Small intestine (tissue), 7 donors: Measurements from ENCODE around the gene NIT2. TPM values are rescaled to one million over a fixed set of nuclear protein-coding genes. Genes with fewer than 3 reads are reported as not detected.

Source experiments
- DNase-seq, 2 donors: peaks; one replicate each; pipeline versions ENCODE4 v3.0.0 to v3.0.0-alpha.2; 2013
- FAIRE-seq: peaks from 2 replicates; lab custom pipeline; 2012; peaks lifted over from hg19 to GRCh38; lab: Jason Lieb, UNC
- H3K27ac ChIP-seq, 3 donors: one replicate each; pipeline ENCODE4 v1.5.1; 2013; ENCODE audit warnings: low read length in 2 of 3, mild to moderate bottlenecking in 2 of 3, control low read depth in 1 of 3, inconsistent platforms in 1 of 3, low read depth in 1 of 3, moderate library complexity in 1 of 3
- H3K27me3 ChIP-seq, 3 donors: one replicate each; pipeline ENCODE4 v1.6.1; 2013; ENCODE audit warnings: low read length in 3 of 3, inconsistent platforms in 1 of 3; ENCODE audit not compliant: control insufficient read depth in 3 of 3, insufficient read depth in 3 of 3
- H3K36me3 ChIP-seq, 3 donors: one replicate each; pipeline ENCODE4 v1.6.1; 2013; ENCODE audit warnings: low read length in 3 of 3, inconsistent platforms in 1 of 3, low read depth in 1 of 3, mild to moderate bottlenecking in 1 of 3, moderate library complexity in 1 of 3; ENCODE audit not compliant: control insufficient read depth in 3 of 3, insufficient read depth in 2 of 3
- H3K4me1 ChIP-seq, 3 donors: one replicate each; pipeline ENCODE4 v1.6.1; 2013; ENCODE audit warnings: low read length in 2 of 3, inconsistent platforms in 1 of 3, low read depth in 1 of 3, mild to moderate bottlenecking in 1 of 3, moderate library complexity in 1 of 3; ENCODE audit not compliant: control insufficient read depth in 3 of 3, insufficient read depth in 2 of 3
- H3K4me3 ChIP-seq, 3 donors: one replicate each; pipeline ENCODE4 v1.5.1; 2013; ENCODE audit warnings: low read length in 3 of 3, control low read depth in 1 of 3, inconsistent platforms in 1 of 3, low read depth in 1 of 3, mild to moderate bottlenecking in 1 of 3, moderate library complexity in 1 of 3
- H3K9me3 ChIP-seq, 2 donors: one replicate each; pipeline ENCODE4 v1.6.1; 2013; ENCODE audit warnings: low read depth in 1 of 2, low read length in 1 of 2; ENCODE audit not compliant: control insufficient read depth in 2 of 2, insufficient read depth in 1 of 2
- WGBS, 3 donors: extraction: QIAGEN DNeasy Blood & Tissue Kit; methylation state at CpG; one replicate each; pipeline ENCODE4 v1.1.7; 2013; 5-methylcytosine and 5-hydroxymethylcytosine counted together
- polyA plus RNA-seq, 4 donors: library from polyadenylated mRNA; stranded (reverse) in 3 of 4; unstranded in 1 of 4; fragments of 200-250 nt in 3 of 4; fragments of 120-200 nt in 1 of 4; gene quantifications; one replicate each; pipeline versions ENCODE4 v1.2.1 to v1.2.3, GENCODE V29; 2013
- donor health status: healthy with polysubstance abuse.
- donor health status: control.
- donor health status: control.
- donor health status: Bipolar disorder and iron deficiency.
- donor health status: healthy.

NIT2 gene
- polyA plus RNA-seq, 4 donors: 7.0 to 102 (median 16.1) TPM

DNA sequence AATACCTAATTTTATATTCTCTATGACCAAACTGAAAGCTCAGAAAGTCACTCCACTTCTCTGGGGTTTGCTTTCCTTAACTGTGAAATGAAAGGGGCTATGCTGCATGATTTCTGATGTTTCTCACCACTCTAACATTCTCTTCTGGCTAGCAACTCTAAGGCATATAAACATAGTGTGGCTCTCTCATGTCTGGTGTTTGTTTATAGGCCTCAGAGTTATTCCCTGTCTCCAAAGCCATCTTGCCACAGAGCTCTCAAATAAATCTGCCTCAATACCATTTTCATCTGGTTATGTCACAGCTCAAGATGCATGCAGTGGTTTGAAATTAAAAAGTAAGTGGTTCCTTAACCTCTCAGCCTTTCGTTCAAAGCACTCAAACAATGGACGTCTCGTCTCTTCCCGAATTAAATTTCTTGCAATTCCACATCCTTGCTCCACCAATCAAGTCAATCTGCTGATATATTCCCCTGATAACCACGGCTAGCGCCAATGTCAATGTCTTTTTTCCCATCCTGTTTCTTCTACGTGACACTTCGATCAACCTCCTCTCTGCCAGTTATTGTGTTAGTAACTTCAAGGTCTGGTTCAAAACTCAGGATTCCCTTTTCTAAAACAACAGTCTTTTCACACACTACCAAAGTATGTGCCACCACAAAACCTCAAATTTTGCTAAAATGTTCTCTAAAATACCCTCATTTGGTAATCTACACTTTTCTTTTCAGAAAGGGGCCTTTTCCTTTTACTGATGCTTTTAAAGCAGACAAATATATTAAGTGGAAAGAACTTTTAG lies 50.4 kb downstream of the NIT2 start:
- WGBS, 3 donors: 81 to 91% (median 91%) methylated on average over 8 of the region's 8 CpGs
- Histone ChIP-seq H3K9me3 (no peaks in the 10 kb centered on the region), H3K4me3 (no peak overlapping the region), H3K4me1 (peaks cover 0 to 7% (median 2%) of the 10 kb centered on the region in 3 donors), H3K36me3 (peaks cover 5 to 20% (median 14%) of the 10 kb centered on the region in 3 donors), H3K27me3 (no peaks in the 10 kb centered on the region), H3K27ac (peak overlapping the region in 1 of 3 donors; percentile 16)
- DNase-seq (no peak), FAIRE-seq (no peak)

DNA sequence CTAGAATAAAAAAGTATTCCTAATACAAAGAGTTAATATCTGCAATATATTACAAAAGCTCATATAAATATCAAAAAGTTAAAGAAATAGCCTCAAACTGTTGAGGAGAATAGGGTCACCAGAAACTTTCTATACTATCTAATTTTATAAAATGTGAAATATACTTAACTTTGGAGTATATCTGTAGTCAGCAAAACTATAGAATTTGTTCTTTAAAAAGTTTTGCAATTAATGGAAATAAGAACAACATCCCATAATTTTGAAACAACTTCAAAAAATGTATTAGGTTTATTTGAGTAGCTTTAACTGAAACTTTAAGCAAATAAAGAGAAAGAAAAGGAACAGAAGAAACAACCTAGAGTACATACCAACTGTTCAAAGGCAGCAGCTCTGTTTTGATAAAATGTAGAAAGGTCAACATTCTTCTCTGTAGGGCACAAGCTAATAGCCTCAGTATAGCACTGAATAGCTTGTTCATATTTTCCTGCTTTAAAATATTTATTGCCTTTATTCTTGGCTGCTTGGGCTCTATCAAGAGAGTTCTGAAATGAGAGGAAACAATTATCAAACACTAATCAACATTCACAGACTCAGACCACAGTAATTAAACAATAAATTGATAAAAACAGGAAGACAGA lies 52.0 kb downstream of the NIT2 start:
- Histone ChIP-seq H3K4me3 (no peak overlapping the region), H3K4me1 (peaks cover 0 to 7% (median 2%) of the 10 kb centered on the region in 3 donors), H3K36me3 (peaks cover 2 to 16% (median 13%) of the 10 kb centered on the region in 3 donors), H3K27ac (peak overlapping the region in 1 of 3 donors; percentile 36), H3K9me3 (no peaks in the 10 kb centered on the region), H3K27me3 (no peaks in the 10 kb centered on the region)
- DNase-seq: peak; percentile 44 to 58
- FAIRE-seq: peak; percentile 15

DNA sequence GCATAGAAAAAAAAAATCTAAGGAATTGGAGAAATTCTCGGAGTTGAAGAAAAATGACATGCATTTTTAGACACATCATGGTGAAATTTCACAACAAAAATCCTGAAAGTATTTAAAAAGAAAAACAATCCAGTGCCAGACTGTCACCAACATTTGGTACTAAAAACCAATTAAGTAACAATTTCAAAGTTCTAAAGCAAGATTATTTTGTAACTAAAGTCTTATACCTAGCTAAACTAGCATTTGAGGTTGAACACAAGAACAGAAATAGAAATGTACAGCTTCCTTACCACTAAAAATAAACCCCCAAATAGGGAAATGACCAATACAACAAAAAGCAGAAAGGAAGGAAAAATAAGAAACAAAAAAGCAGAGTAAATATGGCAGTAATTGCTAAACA lies 54.5 kb downstream of the NIT2 start:
- FAIRE-seq (no peak), DNase-seq (no peak)
- Histone ChIP-seq H3K4me3 (no peak overlapping the region), H3K9me3 (no peaks in the 10 kb centered on the region), H3K27ac (no peak overlapping the region), H3K4me1 (peaks cover 0 to 7% (median 2%) of the 10 kb centered on the region in 3 donors), H3K36me3 (peaks cover 0 to 12% (median 7%) of the 10 kb centered on the region in 3 donors), H3K27me3 (no peaks in the 10 kb centered on the region)
- 90 to 97% (median 96%) methylated on average over 1 of the region's 1 CpG for WGBS, 3 donors

DNA sequence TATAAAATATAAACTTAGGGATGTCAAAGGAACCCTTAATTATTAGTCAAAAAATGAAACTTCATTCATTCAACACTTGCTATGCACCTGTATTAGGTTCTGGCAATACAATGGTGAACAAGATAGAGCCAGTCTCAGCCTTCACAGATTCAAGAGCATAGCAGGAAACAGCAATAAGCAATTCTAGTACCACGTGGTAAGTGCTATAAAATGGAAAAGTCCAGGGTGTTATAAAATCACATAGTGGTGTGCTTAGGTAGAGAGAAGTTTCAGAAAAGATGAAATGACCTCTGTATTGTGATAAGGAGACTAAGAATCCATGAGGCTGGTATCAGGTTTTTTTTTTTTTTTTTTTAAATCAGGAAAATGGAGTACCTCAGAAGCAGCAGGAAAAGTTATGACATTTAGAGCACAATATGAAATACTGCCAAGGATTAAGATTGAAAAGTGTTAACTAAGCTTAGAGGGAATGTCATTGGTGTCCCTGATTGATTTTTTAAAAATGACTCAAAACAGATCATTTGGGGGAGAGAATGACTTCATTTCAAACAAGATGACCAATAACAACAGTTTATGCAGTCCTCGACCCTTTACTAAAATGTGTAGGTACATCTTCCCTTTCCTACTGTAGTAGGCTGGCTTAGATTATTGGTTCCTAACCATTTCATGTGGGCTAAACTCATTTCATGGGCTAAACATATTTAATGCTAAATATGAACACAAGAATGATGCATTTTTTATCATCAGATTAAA lies 61.3 kb downstream of the NIT2 start:
- DNase-seq: peak; percentile 78 to 85
- no peak for FAIRE-seq
- Histone ChIP-seq H3K27ac (peak overlapping the region in 1 of 3 donors; percentile 61), H3K9me3 (no peaks in the 10 kb centered on the region), H3K4me1 (peaks cover 0 to 12% (median 7%) of the 10 kb centered on the region in 3 donors), H3K27me3 (no peaks in the 10 kb centered on the region), H3K4me3 (no peak overlapping the region), H3K36me3 (peaks cover 0 to 4% (median 0%) of the 10 kb centered on the region in 3 donors)
- WGBS, 3 donors: 40 to 52% (median 50%) methylated on average over 2 of the region's 2 CpGs

DNA sequence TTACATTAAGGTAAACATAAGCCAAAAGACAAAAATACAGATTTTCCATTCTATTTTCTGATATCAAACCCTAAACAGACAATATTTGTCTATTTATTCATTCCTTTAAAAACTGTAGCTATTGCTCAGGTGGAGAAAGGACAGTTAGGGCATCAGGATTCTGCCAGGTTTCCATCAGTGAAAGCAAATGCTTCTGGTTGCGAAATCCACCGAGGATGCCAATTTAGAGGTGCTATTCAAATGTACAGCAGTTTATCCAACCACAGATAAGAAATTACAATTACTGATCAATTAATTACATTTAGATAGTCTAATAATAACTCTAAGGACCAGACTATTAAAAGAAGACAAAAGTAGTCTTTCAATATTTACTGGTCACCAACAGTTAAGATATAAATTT lies 62.4 kb downstream of the NIT2 start:
- Histone ChIP-seq H3K4me1 (peaks cover 0 to 12% (median 7%) of the 10 kb centered on the region in 3 donors), H3K27ac (peak overlapping the region in 1 of 3 donors; percentile 61), H3K36me3 (peaks cover 0 to 4% (median 0%) of the 10 kb centered on the region in 3 donors), H3K27me3 (no peaks in the 10 kb centered on the region), H3K9me3 (no peaks in the 10 kb centered on the region), H3K4me3 (no peak overlapping the region)
- FAIRE-seq (no peak), DNase-seq (no peak)
- 50 to 73% (median 60%) methylated on average over 2 of the region's 2 CpGs for WGBS, 3 donors

DNA sequence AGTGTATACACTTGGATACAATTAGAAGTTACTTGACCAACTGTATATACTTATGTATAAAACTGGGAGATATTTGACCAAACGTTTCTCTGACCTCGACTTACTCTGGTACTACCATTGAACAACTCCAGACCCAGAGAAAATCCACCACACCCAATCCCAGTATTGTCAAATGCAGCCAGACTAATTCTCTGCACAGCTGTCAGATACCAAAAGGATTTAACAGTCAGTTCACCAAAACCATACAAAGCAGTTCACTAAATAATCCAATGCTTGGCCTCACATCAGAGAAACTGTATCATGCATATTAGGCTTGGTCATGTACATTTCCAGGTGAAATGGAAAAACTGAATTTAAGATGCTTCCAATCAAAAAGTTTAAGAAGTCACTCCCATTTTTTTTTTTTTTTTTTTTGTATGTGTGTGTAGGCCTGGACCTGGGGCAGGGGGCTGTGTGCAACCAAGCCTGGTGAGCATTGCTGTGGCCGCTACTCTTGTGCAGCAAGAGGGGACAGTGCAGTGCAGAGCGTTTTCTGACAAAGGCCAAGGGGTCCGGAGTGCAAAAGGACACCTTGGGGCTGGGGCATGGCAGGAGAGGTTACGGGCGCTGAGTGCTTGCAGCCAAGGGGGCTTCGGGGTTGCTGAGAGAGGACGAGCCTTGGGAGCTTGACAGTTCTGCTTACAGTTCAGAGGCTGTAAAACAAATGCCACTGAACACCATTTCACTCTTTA lies 64.9 kb downstream of the NIT2 start:
- Histone ChIP-seq H3K27me3 (no peaks in the 10 kb centered on the region), H3K9me3 (no peaks in the 10 kb centered on the region), H3K36me3 (peaks cover 0 to under 1% (median 0%) of the 10 kb centered on the region in 3 donors), H3K4me1 (peaks cover 0 to 16% (median 12%) of the 10 kb centered on the region in 3 donors), H3K27ac (peak overlapping the region in 1 of 3 donors; percentile 96), H3K4me3 (peak overlapping the region; percentile 85 to 97 (median 90))
- FAIRE-seq (no peak), DNase-seq (peak in 1 of 2 donors; percentile 13)
- 15 to 43% (median 30%) methylated on average over 9 of the region's 9 CpGs for WGBS, 3 donors

DNA sequence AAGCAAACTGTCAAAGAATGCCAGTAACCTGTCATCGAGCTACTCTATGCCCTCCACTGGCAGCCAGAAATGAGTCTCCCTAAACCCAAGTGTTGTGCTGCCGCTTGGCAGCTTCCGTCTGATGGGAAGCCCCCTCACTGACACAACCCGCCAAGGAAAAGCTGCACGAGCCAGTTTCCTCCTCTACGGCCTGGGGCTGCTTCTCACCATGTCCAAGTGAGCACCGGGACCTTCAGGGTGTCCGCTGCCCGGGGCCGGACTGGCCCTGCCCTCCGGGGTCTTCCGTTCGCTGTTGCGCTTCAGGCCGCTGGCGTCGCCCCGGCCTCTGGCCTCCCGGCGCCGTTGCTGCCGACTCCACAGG lies 65.8 kb downstream of the NIT2 start:
- Histone ChIP-seq H3K4me1 (peaks cover 0 to 16% (median 9%) of the 10 kb centered on the region in 3 donors), H3K9me3 (no peaks in the 10 kb centered on the region), H3K27me3 (no peaks in the 10 kb centered on the region), H3K27ac (peak overlapping the region; percentile 85 to 98 (median 96)), H3K36me3 (no peaks in the 10 kb centered on the region), H3K4me3 (peak overlapping the region; percentile 85 to 97 (median 90))
- 0% methylated on average over 19 to 22 of the region's 22 CpGs for WGBS, 3 donors
- DNase-seq: peak in 1 of 2 donors; percentile 34
- no peak for FAIRE-seq
